22Rv1 (cell line): ENCODE results near the gene OR6C3.
"Not testable (repeated sequence)": the region's sequence is repeated elsewhere in the genome, so short reads cannot be mapped to it uniquely, and the experiment has no call there.

Source experiments
- H3K27ac ChIP-seq: fragments of 450-650 bp; 2 replicates; pipeline ENCODE4 v1.5.1; 2017
- ZFX ChIP-seq: fragments of 450-650 bp; IDR thresholded peaks from 2 replicates; pipeline ENCODE4 v1.6.1; 2017; ENCODE audit warnings: antibody characterized with exemption, borderline replicate concordance
- TF ChIP-seq, protein P1 (sequence below): fragments of 450-650 bp; IDR thresholded peaks from 2 replicates; pipeline ENCODE4 v1.5.1; 2017; ENCODE audit warnings: mild to moderate bottlenecking

The OR6C3 gene

DNA sequence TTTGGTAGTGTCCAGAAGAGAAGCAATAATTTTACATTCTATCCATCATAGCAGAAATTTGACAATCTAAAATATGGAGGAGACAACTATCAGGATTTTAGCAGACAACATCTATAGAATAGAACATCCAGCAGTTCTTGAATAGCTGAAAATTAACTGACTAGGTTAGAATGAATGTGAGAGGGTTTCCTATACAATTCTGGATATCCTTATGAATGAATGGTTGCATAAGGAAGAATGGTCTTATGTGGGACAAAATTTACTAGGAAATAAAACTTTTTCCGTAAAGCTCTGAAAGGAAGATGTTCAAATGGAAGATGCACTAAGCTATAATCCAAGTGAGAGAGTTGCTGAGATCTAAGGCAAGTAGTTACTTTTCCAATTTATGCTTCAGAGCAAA lies at the start of gene OR6C3:
Gene OR6C3, plus strand, starts transcription at position 301 of the 400 bp plus-strand sequence. CDS start 955 bp downstream, outside the sequence.
- TF ChIP-seq, protein P1, sequence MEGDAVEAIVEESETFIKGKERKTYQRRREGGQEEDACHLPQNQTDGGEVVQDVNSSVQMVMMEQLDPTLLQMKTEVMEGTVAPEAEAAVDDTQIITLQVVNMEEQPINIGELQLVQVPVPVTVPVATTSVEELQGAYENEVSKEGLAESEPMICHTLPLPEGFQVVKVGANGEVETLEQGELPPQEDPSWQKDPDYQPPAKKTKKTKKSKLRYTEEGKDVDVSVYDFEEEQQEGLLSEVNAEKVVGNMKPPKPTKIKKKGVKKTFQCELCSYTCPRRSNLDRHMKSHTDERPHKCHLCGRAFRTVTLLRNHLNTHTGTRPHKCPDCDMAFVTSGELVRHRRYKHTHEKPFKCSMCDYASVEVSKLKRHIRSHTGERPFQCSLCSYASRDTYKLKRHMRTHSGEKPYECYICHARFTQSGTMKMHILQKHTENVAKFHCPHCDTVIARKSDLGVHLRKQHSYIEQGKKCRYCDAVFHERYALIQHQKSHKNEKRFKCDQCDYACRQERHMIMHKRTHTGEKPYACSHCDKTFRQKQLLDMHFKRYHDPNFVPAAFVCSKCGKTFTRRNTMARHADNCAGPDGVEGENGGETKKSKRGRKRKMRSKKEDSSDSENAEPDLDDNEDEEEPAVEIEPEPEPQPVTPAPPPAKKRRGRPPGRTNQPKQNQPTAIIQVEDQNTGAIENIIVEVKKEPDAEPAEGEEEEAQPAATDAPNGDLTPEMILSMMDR: no peak
- H3K27ac ChIP-seq: no peak within 1 kb of the TSS

DNA sequence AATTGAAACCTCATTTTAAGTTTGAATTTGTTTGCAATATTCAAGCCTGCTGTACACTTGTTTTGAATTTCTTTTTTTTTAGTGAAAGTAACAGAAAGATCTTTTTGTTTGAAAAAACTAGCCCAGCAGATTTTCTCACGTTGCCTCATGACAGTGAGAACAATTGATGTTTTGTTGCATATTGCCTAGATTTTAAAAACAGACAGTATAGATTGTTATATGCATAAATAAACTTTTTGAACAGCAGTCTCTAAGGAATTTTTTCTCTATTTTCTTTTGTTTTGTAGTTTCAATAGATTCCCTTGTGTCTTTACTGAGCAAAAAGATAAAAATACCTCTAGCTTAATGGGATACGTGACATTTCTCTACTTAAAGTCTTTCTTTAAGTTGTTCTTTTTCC lies 49.6 kb upstream of the OR6C3 start:
- TF ChIP-seq, protein P1: no peak
- no peak for TF ChIP-seq ZFX

DNA sequence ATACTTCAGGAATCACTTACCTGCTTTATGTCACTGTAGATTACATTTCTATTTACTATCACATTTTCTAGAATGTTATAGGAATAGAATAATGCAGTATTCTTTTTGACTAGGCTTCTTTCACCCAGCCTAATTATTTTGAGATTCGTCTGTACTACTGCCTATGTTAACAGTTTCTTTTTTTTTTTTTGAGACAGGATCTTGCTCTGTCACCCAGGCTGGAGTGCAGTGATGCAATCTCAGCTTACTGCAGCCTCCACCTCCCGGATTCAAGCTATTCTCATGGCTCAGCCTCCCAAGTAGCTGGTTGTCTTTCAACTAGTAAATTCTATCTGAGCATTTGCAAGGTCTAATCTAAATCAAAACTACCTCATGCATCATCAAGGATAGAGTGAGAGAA lies 40.5 kb upstream of the OR6C3 start:
- TF ChIP-seq, protein P1: no peak
- TF ChIP-seq ZFX: no peak
- H3K27ac ChIP-seq: no peak overlapping the region

More for the DNA sequence above, 49.6 kb upstream of the OR6C3 start:
- H3K27ac ChIP-seq: no peak overlapping the region

DNA sequence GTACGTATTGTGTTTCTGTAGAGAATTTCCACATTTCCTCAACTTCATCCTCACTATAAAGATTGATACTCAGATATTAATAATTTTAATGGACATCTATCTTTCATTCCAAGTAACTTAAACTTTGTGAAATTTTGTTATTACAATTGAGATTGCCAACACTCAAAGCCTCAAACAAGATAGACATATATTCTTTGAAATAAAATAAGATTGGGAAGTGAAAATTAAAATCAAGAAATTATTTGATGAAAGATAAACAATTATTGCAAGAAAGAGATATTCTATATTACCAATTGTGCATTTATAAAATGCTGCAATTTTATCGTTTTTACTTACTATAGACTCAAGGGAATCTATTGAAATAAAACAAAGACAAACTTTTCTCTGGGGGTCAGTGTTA lies 34.1 kb upstream of the OR6C3 start, which contains the start of gene OR6C6:
Gene OR6C6, minus strand, starts transcription at position 101 of the 400 bp plus-strand sequence. CDS start 1,337 bp downstream, outside the sequence.
- TF ChIP-seq, protein P1: no peak
- no peak for TF ChIP-seq ZFX

DNA sequence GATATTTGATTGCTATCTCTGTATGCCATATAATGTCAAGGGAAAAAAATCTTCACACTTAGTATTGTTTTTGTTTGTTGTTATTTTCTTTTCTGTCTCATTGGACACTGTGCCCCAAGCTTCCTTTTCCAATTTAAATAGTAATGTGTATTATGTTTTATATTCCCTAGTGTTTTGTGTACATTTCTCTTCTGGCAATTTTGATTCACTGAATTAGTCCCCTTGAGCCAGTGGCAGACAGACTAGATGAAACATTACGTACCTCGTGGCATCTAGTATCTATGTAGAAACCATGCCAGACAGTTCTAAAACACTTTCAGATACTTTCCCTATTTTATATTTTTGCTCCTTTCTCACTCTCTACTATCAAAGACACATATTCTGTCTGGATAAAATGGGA lies 16.5 kb upstream of the OR6C3 start, which contains the start of gene OR6C1:
Gene OR6C1, plus strand, starts transcription at position 301 of the 400 bp plus-strand sequence. CDS start 6,257 bp downstream, outside the sequence.
- TF ChIP-seq ZFX: no peak
- TF ChIP-seq, protein P1: no peak
- no peak within 1 kb of the TSS for H3K27ac ChIP-seq

More for the DNA sequence above, 34.1 kb upstream of the OR6C3 start, which contains the start of gene OR6C6:
- no peak within 1 kb of the TSS for H3K27ac ChIP-seq

DNA sequence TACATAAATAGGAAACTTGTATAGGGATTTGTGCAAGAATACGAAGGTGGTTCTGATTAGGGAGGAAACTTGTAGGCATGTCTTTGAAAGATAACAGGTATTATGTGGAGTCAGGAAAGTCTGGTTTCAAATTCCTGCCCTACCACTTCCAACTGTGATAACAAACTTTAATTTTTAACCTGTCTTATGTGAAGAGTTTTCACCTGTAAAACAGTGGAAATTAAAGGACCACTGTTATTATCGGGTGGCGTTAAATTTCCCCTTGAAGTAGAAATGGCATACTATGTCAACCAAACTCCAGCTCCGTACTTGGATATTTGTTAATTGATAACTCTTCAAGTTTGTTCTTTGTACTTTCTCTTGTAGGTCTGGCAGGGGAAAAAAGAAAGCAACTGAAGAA lies 10.3 kb upstream of the OR6C3 start:
- TF ChIP-seq ZFX: no peak
- TF ChIP-seq, protein P1: no peak
- H3K27ac ChIP-seq: no peak overlapping the region

DNA sequence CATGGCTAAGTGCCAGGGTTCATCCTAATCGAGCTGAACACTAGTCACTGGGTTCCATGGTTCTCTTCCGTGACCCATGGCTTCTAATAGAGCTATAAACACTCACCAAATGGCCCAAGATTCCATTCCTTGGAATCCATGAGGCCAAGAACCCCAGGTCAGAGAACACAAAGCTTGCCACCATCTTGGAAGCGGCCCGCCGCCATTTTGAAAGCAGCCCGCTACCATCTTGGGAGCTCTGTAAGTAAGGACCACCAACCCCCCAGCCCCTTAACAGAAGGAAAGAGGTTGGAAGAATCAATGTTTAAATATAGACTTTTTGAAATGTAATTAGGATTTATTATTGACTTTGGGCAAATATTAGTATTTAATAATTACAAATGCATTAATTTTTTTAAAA lies 4.7 kb upstream of the OR6C3 start:
- not testable (repeated sequence) for H3K27ac ChIP-seq

DNA sequence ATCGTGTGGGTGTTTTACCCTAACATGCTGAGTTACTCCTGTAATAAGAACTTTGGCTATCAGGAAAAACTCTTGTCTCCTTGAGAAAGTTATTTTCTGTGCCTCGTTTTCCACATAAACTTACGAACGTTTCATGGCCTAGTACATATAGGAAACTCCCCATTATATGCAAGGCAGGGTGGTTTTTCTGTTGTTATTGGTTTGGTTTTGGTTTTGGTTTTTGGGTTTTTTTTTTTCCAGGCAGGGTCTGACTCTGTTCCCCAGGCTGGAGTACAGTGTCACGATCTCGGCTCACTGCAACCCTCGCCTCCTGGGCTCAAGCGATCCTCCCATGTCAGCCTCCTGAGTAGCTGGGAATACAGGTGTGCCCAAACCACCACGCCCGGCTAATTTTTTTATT lies 5.5 kb downstream of the OR6C3 start:
- H3K27ac ChIP-seq: no peak overlapping the region
- TF ChIP-seq ZFX: no peak
- TF ChIP-seq, protein P1: no peak

DNA sequence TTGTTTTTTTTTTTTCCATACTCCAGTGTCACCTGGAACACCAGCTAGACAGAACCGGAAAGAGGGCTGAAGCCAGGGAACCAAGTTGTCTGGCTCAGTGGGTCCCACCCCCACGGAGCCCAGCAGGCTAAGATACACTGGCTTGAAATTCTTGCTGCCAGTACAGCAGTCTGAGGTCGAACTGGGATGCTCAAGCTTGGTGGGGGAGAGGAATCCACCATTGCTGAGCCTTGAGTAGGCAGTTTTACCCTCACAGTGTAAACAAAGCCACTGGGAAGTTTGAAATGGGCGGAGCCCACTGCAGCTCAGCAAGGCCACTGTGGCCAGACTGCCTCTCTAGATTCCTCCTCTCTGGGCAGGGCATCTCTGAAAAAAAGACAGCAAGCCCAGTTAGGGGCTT lies 24.8 kb downstream of the OR6C3 start:
- not testable (repeated sequence) for H3K27ac ChIP-seq
